T-helper 1 cell treated with Interleukin-12 subunit alpha and Interleukin-12 subunit beta and Interleukin-4 antibody, amounts not matched to agents 30 ng/mL and 1 ng/mL, for 36 hours (primary cell): Measurements from ENCODE around the gene IKZF3. TPM values are rescaled to one million over a fixed set of nuclear protein-coding genes. Genes with fewer than 3 reads are reported as not detected.
"Not testable (repeated sequence)": the region's sequence is repeated elsewhere in the genome, so short reads cannot be mapped to it uniquely, and the experiment has no call there.

ENCODE experiments used
- intact Hi-C: fragments of 100-400 bp; cut with micrococcal nuclease; formaldehyde crosslinking; loops from one replicate; pipeline ENCODE4 v1.15.1; 2024
- total RNA-seq: library from RNA; stranded (reverse); gene quantifications from 2 replicates; pipeline ENCODE4 v1.2.3, GENCODE V29; 2022

Gene IKZF3
- 36.1 and 37.6 TPM in 2 replicates for total RNA-seq

DNA sequence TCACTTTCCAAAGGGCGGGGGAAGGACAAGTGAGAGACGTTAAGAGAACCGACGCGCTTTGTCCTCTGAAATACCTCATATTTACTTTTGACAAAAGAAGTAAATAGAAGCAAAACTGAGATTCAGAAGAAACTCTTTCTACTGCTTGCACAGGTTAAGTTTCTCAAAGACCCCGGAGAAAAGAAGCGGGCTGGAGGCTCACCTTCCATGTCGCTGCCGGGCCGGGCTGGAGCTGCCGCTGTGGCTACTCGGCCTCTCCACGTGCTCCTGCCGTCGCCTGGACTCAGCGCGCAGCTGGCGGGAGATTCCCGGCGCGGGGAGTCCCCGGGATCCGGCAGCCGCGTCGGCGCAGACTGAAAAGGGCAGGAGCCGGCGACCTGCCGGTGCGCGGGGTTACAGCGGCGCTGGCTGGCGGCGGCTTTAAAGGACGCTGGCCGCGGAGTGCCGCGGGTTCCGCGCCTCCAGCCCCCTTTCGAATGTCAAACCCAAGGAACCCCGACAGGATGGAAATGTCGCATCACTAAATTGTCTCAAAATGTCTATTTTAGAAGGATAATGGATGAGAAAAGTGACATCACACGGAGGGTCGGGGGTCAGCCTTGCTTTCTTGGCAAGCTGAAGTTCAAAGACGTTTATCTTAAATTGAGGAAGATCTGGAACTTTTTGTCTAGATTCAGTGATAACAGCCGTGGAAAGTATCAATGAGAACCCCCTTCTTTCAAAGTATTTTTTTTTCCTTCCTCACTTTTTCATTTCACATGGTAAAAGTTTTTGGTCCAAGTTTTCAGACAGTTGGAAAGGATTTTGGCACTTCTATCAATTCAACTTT lies at the start of gene IKZF3:
Gene IKZF3 (minus strand): TSS at position 395 of the 829 bp plus-strand sequence. CDS start 186 bp downstream, at position 209.
- intact Hi-C loops: loop anchor here (1.0 to 5.0 kb wide), 8 partner anchors 21 to 227 kb away; partner anchors contain the start of genes MIEN1 and STARD3

DNA sequence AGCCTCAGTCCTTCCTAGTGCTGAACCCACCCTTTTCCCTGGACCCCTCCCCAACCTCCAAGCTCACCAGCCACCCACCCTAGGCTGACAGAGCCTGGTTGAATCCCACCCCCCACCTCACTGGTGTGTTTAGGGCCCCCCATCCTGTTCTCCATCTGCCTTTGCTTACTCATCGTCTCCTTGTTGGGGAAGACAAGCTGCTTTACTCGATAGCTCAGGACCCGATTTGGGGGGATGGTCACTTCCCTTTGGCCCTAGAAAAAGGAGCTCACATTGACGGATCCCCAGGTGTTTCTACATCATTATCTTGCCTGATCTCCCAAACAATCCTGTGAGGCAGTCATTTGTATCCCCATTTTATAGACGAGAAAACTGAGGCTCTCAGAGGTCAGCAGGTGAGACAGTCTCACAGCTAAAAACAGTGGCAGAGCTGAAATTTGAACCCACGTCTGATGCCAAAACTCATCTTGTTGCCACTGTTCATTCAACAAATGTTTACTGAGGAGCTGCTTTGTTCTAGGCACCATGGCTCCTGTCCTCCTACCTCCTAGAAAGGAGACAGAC lies 44.8 kb upstream of the IKZF3 start:
- intact Hi-C loops: no loop called here

DNA sequence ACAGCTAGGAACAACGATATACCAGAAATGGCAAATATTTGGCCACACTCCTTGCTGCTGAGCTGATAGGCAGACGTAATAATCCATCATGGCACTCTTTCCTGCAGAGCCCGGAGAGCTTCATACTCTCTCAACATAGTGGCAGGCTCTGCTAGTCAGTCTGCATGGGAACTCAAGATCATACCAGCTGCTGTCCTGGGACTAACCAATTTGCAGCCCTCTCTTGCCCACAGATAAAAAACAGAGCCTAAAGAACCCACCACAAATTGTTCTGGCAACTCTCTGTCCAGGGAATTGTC lies 40.8 kb upstream of the IKZF3 start:
- intact Hi-C loops: loop anchor here (1.0 kb wide), 1 partner anchor 13 kb away; the partner anchor contains the start of gene GSDMB

DNA sequence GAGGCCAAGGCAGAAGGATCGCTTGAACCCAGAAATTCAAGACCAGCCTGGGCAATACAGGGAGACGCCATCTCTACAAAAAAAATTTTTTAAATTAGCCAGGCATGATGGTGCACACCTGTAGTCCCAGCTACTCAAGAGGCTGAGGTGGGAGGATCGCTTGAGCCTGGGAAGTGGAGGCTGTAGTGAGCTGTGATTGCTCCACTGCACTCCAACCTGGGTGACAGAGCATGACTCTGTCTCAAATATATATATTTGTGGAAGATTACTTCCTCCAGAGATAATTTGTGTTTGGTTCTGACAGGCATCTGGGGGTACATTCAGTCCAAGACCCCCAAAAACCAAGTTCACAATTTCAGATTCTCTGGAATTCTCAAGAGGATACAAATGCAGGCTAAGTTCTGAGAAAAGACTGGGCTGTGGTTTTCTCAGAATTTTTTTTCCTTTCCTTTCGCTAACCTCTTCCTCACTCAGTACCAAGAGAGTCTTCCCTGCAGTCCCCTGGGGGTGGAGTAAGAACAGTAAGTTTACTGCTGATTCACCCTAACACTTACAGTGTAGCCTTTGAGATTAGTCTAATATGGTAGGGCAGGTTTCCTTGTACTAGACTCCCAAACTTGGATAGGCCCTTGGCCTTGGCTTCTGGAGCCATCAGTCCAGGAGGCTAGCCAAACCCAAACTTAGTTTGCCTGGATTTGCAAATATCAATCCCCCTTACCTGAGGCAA lies 39.2 kb upstream of the IKZF3 start:
- intact Hi-C loops: loop anchor here (1.0 to 2.0 kb wide), 4 partner anchors 23 to 281 kb away; partner anchors contain the start of genes IKZF3, LRRC3C and ORMDL3

DNA sequence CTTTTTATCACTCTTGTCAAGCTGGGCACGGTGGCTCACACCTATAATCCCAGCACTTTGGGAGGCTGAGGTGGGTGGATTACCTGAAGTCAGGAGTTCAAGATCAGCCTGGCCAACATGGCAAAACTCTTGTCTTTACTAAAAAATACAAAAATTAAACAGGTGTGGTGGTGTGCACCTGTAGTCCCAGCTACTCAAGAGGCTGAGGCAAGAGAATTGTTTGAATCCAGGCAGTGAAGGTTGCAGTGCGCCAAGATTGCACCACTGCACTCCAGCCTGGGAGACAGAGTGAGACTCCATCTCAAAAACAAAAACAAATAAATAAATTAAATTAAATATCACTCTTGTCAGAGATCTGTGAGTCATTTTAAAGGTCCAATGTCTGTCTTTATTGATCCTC lies 37.9 kb upstream of the IKZF3 start:
- intact Hi-C loops: loop anchor here (2.0 kb wide), 1 partner anchor 25 kb away; the partner anchor contains the start of genes LRRC3C and ORMDL3

DNA sequence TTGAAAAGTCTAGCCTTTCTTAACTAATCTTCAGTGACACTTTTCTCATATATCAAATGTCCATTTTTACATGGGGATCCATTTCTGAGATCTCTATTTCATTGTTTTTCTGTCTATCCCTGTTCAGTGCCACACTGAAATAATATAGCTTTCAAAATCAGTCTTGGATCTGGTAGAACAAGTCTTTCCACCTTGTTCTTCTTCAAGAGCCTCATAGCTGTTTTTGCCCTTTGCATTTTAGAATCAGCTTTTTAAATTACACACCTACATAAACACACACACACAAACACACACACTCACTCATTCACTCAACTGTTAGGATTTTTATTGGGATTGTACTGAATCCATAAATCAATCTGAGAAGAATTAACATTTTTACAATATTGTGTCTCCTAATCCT lies 35.1 kb upstream of the IKZF3 start:
- intact Hi-C loops: no loop called here

DNA sequence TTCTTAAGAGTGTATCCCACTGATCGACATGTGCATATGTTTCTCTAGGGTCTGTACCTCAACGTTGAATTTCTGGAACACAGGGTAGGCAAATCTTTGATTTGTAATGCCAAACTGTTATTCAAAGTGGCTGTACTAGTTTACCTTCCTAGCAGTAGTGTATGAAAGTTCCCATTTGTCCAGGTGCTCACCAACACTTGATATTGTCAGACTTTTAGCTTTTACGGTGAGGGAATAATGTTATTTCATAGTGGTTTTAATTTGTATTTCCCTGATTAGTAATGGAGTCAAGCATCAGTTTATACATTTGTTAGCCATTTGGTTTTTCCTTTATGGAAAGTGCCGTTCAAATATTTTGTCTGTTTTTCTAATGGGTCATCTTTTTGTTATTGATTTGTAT lies 34.0 kb upstream of the IKZF3 start:
- intact Hi-C loops: no loop called here

DNA sequence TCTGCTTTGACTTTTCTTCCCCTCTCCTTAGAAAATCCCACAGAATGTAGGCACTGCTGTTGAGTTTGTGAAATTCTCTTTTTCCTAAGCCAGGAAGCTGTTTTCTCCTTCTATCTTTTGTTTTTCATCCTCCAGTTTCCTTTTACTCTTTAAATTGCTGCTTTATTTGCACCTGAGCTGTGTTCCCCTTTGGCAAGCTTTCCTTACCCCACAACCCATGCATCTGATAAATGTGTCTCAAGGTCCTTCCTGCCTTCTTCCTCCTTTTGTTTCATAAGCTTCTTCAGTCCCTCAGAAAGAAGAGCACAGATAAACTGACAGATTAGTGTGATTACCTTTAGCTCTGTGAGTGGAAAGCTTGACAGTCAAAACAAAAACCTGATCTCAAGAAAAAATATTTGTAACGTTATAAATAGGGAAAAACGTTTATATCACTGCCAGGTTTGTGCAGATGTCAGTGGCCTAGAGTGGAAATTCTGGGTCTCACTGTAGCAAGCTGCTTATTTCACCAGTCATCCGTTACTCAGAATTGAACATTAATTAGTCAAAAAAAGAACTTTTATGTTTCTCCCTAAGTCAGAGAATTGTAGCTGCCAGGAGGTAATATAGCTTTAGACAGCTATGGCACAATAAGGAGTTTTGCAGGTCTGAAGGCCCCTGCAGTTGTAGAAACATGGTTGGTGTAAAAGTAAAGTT lies 30.7 kb upstream of the IKZF3 start:
- intact Hi-C loops: no loop called here

DNA sequence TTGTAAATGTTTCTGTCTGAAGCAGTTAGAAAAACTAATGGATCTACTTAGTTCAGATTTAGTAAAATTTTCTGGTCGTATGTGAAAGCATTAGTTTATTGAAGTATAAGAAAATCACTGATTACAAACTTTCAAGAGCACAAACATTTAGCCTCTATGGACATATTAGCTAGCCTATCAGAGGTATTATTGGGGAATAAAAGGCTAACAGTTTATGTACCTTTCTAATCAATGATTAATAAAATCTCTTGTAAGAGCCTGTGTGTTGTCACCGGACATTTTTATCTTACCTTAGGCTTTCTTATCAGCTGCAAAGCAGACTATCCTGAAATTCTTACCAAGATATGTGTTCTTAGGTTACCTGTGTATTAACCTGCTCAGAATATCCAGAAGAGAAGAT lies 25.1 kb upstream of the IKZF3 start:
- intact Hi-C loops: no loop called here

DNA sequence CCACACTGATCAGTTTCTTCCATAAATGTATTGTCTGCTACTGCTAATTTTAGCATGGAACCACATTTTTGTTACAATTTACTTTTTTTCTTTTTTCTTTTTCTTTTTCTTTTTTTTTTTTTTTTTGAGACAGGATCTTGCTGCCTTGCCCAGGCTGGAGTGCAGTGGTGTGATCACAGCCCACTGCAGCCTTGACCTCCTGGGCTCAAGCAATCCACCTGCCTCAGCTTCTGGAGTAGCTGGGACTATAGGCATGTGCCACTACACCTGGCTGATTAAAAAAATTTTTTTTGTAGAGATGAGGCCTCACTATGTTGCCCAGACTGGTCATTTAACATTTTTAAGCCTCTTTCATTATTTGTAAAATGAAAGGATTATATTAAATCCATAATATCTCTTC lies 23.0 kb upstream of the IKZF3 start:
- intact Hi-C loops: no loop called here

DNA sequence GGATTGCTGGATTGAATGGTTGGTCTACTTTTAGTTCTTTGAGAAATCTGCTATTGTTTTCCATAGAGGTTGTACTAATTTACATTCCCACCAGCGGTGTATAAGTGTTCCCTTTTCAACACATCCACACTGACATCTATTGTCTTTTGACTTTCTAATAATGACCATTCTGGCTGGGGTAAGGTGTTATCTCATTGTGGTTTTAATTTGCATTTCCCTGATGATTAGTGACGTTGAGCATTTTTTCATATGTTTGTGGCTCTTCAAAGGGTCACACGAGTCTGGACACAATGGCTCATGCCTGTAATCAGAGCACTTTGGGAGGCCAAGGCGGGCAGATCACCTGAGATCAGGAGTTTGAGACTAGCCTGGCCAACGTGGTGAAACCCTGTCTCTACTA lies 22.0 kb upstream of the IKZF3 start:
- intact Hi-C loops: not testable (repeated sequence)

DNA sequence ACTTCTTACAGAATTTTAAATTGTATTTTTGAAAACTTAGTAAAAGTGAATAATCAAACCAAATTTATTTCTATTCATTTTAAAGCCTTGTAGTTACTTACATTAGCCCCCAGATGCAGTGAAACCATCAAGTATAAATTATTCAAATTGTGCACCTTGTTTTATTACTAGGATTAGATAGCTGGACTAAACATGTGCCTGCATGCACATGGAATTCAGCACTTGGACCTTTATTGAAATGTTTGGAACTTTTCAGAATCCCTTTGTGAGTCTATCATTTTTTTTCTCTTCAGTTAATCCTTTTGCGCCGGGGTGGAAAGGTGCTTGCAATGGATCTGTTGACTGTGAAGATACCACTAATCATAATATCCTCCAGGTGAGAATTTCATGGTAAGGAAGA lies 8.6 kb upstream of the IKZF3 start:
- intact Hi-C loops: no loop called here

DNA sequence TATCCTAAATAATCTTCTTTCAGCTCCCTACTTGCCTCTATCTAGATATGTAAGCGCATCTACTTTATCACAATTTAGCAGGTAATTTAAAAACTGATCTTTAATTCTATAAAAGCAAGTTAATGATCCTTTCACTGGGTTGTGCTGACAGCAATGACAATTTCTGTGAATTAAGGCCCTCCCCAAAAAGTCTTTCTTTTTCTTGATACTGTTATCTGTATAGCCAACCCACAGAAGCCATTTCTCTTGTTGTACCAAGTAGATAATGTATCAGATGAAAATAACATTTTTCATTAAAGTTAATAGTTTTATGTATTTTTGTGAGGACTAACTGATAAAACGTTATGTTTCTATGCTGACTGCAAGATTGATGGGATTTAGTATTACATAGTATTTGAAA lies 7.7 kb upstream of the IKZF3 start:
- intact Hi-C loops: no loop called here

DNA sequence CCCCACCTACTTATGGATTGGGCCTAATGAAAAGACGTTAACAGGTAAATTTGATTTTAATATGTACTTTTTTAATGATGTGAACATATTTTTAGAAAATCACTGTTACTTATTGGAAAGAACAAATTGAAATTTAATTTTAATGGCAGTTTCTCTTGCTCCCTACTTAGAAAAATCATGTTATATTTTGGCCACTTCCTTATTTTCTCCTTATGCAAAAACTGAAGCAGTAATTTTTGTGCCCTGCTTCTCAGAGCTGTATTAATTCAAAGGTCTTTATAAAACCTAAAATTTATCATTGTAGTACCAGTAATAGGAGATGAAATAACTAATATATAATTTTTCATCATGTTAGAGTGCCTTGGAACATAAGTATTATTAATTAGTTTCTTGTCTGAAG lies 6.7 kb upstream of the IKZF3 start:
- intact Hi-C loops: no loop called here

DNA sequence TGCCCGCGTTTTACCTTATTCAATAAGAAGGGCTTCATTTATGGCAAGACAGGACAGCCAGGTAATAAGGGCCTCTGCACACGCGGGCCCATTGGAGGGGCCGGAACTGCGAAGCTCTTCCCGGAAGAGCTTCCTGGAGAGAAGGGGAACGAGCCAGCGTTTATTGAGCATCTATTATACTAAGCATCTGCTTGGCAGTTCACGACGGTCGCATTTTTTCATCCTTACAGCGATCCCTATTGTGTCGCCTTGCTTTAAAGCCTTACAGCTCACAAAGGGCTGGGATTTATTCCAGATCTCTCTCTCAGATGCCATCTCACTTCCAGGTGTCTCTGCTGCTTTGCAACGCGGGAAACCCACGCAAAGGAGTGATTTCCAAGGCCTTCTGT lies 4.4 kb upstream of the IKZF3 start:
- intact Hi-C loops: no loop called here

DNA sequence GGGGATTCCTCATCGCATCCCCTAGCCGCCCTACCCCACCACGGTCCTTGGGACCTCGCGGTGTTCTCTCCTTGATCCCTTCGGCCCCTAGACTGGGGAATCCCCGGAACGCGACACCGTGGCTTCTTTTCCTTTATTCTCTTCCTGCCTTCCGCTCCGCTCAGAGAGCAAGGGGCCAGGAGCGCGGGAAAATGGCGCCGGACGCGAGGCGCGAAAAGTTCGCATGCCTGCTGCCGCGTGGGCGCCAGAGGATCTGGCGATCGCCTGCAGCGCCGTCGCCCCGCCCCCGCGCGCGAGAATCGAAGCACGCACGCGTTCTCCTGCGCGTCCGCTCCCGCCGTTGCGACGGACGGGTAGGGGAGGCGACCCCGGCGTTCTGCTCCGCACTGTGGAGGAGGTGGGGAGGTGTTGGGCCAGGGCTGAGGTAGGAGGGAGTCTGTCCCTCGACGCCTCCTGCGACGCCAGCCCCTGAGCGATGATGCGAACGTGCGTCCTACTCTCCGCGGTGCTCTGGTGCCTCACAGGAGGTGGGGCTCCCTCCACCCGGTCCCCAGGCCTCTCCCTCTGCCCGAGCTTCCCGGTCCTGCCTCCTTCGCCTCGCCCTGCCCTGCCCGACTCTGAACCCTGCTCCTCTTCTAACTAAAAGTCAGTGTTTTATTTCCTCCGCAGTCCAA lies 3.9 kb upstream of the IKZF3 start, which contains the start of gene ZPBP2:
Gene ZPBP2 (plus strand): TSS at position 323 of the 674 bp plus-strand sequence. CDS start 153 bp downstream, at position 476.
- intact Hi-C loops: loop anchor here (1.0 kb wide), 2 partner anchors 112 to 246 kb away; partner anchors contain the start of gene PSMD3

DNA sequence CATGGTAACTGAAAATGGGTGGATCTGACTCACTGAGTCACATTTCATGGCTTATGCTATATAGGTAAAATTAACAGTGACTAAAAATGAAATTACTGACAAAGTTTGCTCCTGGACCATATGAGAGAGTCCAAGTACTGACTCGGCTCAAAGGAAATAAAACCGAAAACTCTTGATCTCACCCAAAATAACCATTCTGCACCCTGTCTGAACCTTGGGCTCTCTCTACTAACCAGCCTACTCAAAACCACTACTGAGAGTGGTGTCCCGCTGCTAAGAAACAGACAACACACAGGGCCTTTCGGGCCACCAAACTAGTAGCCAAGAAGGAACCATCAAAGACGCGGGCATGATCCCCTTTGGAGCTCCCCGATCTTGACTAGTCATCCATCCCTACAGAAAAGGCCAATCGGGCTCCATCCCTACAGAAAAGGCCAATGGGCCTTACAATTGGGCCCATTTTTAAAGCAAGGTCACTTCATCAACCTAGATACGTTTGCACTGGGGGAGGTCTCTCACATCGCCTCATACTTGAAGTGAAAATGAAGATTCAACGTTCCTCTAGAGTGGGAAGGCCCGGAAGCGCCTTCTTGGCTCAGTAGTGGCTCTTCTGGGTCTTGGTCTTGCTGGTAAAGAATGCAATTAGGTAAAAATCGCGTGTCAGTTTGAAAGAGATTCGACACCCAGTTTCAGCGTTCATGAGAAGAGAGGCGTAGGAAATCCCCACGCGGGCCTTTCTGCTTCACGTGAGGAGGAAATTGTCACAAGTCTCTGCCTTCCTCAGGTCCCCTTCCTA lies 3.2 kb upstream of the IKZF3 start:
- intact Hi-C loops: loop anchor here (1.0 kb wide), 2 partner anchors 113 to 245 kb away; partner anchors contain the start of gene PSMD3

DNA sequence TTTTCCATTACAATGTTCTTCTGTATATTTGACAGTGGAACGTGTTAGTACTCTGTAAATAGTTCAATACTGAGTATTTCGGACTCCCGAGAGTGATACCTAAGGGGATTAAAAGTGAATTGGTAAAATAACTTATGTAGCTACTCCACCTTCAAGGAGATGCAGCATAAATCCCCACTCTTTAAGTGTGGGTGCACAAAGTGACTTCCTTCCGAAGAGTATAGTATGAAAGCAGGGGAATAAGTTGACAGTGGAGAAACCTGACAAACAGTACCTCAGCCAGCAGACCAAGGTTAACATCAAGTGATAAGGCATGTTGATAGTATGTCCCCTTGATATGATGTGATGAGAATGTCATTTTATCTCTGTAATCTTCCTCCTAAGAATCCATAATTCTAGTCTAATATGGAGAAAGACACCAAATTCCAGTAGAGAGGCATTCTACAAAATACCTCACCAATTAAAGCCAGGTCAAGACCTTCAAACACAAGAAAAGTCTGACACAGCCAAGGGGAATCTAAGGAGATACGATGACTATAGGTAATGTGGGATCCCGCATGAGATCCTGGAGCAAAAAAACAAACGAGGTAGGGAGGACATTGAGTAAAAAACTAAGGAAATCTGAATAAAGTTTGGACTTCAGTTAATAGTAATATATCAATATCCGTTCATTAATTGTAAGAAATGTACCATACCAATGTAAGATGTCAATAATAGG lies 2.1 kb upstream of the IKZF3 start:
- intact Hi-C loops: loop anchor here (1.0 kb wide), 1 partner anchor 60 kb away; no protein-coding TSS in a partner anchor
